Inflammatory macrophage (primary cell): ENCODE measurements around the gene CCDC196.

ENCODE experiments used
- DNase-seq, 2 donors: peaks; one replicate each; pipeline ENCODE4 v3.0.0-alpha.2; 2020 to 2022
- total RNA-seq, 18 experiments: gene quantifications; one replicate each; lab custom pipeline; 2026; ENCODE audit warnings: mixed read lengths in 6 of 18, inconsistent platforms in 2 of 18; lab: John Stamatoyannopoulos, UW

Gene CCDC196, protein sequence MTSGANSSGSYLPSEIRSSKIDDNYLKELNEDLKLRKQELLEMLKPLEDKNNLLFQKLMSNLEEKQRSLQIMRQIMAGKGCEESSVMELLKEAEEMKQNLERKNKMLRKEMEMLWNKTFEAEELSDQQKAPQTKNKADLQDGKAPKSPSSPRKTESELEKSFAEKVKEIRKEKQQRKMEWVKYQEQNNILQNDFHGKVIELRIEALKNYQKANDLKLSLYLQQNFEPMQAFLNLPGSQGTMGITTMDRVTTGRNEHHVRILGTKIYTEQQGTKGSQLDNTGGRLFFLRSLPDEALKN
- total RNA-seq, result 0 to 0.16 (median 0) reads per million in 18 experiments

GRCh38 chr14:66485910-66486421 is at the start of gene CCDC196:
CCDC196 (plus strand) TSS chr14:66486371; CDS start chr14:66486503, 132 bp downstream.
- no peak for DNase-seq

DNA sequence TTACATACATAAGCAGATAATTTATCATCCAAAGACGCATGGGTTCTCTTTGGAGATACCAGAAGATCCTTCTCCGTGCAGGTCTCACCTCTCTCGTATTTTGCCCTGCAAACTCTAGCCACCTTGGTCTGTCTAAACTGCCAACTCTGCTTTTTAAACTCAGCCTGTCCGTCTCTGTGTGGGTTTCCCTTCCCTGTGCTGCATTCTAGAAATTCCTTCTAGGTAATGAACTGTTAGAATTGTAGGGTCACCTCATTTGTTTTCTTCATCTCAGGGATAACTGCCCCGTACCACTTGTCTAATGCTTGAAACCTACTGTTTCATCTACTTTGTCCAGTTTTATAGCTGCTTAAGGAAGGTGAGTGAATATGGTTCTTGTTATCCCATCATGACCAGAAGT is 45.4 kb upstream of the CCDC196 start:
- DNase-seq, result no peak

DNA sequence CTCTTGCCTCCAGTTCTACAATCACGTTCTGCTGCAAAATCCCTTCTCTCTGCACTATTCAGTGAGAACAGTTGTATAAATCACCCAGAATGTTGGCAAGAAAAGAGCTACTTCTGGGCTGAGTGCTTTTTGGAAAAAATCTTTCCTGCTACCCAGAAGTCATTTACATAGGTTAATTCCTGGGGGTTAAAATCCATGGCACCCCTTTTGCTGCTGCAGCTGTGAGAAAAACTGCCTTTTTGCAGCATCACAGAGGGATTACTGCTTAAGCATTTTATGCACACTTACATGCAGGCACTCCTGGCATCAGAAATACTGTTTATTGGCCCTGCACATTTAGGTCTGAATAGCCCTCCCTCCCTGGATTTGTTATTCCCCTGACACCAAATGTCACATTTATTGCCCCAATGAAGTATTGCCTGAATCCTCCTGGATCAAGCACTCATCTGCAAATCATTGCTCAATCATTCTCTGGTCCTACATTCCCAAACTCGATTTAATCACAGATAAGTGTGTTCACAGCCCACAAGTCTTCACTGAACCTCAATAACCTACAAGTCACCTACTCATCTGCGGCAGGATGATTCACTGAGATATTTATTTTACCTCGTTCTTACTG is 43.1 kb upstream of the CCDC196 start:
- no peak for DNase-seq

- no peak for DNase-seq
These were observed 42.4 kb upstream of the CCDC196 start for GRCh38 chr14:66443785-66444184.

DNA sequence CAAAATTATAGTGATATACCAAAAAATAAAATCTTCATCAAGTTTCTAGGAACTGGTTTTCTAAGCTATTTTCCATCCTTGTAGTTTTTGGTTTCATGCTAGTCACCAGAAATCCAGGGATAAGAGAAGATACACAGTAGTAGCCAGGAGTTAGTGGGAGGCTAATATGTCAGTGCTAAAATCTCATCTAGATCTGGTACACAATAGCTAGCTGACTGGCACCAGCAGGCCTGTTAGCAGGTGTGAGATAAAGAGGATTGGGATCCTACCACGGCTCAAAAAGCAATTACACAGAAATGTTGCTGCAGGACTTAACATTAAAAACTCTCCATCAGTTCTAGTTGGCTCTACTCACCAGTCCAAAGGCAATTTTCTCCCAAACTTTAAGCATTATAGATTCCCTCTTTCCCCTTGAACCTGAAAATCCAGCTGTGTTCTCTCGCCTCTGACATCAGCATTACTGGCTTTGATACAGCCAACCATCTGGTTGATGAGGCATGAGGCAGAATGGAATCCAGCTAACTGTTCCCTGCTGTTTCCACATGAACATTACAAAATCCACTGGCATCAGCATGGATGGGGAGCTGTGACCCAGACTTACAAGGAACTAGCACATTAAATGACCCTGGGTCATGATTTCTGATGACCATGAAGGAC is 41.8 kb upstream of the CCDC196 start:
- no peak for DNase-seq

DNA sequence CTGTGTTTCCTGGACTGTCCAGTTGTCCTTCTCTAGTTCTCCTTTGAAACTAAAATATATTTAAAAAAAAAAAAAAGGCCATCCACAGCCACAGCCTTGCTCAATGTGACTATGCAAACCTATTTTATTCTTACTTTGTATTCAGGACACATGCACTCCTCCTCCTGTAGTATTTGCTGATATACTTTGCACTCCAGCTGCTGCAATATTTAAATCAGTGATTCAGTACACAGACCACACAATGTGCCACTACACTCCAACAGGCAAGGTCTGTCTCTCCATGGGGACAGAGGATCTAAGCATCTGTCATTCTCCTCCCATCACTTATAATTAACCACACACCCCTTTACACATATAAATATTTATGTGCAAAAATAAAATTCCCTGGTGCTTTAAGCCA is 40.2 kb upstream of the CCDC196 start:
- DNase-seq, result no peak

DNA sequence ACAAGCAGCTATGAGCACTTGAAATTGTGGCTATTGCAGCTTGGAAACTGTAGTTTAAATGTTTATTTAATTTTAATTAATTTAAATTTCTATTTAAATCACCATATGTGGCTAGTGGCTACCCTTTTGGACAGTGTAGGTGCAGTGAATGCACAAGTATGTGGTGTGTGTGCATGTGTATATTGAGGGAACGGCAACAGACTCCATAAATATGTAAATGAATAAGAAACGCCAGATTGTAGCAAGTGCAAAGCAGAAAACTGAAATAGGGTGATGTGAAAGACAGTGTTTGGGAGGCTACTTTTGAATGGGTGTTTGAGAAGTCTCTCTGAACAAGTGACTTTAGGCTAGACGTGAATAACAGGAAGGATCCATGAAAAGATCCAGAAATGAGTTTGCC is 32.7 kb upstream of the CCDC196 start:
- no peak for DNase-seq

DNA sequence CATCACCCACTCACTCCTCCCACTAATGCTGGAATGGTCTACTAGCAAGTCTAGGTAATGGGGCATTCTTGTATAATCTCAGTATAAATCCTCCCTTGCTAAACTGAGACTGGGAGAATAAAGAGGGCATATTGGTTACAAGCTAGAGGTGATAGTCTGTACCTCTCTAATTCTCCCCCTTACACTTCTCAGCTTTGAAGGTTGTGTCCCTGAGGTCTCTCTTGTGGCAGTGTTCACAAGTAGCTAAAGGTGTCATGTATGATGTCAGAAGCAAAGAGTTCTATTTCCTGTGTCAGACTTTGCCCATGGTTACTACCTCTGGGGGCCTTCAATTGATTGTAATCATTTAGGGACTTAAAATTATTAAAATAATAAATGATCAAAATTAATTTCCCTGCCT is 26.6 kb upstream of the CCDC196 start:
- no peak for DNase-seq

GRCh38 chr14:66464261-66464660 is 21.9 kb upstream of the CCDC196 start:
- DNase-seq, result no peak

DNA sequence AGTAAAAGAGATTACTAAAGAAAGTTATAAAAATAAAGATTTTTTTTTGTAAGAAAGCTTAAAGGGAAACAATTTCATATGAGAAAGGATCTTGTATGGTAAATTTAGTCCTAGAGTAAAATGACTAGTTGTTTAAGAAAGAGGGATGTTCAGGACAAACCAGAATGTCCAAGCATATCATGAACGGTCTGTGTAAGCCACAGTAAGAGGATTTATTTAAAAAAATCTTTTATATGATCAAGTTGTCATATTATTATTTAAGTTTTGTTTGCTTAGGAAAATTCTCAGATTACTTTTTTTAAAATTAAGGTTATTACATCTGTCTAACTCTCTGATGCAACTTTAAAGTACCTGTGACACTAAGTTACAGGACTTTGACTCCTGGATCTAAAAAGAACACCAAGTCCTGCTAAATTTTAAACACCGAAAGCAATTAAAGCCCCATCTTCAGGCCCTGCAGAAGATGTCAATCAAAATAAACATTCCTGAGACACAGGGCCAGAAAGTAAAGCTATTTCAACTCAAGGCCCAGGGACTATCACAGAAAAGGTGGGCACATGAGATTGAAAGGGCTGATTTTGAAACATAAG is 17.3 kb upstream of the CCDC196 start:
- DNase-seq, result no peak

DNA sequence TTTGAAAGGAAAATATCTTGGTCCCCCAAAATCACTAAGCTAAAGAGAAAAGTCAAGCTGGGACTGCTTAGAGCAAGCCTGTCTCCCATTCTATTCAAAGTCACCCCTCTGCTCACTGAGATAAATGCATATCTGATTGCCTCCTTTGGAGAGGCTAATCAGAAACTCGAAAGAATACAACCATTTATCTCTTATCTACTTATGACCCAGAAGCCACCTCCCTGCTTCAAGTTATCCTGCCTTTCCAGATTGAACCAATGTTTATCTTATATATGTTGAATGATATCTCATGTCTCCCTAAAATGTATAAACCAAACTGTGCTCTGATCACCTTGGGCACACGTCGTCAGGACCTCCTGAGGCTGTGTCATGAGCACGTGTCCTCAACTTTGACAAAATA is 14.6 kb upstream of the CCDC196 start:
- no peak for DNase-seq

DNA sequence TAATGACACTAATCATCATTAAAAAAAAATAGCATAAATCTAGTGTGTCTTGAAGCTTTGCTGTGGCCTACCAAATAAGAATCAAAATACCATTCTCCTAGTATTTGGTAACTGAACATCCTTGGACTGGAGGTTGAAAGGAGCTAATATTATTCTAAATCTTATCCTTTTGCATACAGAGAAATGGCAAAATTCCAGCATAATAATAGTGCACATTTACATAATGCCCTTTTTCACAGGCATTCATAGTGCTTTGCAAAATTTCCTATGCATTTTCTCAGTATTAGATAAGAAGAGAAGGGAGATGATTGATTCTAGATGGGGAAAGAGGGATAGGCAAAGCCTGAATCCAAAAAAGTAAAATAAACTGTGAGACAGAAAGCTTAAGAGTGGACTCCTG is 13.9 kb upstream of the CCDC196 start:
- no peak for DNase-seq

DNA sequence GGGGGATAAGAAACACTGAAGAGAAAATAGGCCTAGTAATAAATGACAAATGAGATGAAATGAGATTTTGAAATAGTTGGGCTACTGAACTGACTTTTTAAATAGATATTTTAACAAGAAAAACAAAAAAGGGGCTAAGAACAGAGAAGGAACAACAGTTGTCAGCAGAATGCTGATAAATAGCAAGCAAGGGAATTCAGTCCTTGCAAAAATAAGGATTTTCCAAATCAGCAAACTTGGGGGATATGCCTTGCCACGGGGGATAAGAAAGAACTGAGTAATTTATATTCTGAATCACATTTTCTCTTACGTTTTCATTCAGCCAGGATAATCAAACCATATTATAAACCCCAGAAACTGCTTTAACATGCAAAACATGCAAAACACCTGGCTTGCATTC is 12.9 kb upstream of the CCDC196 start:
- no peak for DNase-seq

- DNase-seq, result no peak
These were observed 9.2 kb upstream of the CCDC196 start for GRCh38 chr14:66476964-66477363.

DNA sequence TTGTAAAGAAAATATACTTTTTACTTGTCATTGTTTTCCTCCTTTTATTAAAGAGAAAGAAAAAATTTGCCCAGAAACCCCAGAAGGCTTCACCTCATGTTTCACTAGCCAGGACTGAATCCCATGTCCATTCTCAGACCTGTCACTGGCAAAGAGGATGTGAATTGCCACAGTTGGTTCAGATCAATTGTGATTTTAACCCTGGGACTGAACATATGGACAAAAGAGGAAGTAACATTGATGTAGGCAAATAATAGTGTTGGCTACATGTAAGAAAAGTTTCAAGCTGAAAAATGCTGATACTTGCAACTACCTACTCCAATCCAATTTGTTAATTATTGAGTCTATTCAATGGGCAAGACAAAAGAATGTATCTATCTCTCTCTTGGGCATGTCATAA is 8.6 kb upstream of the CCDC196 start:
- DNase-seq, result no peak

DNA sequence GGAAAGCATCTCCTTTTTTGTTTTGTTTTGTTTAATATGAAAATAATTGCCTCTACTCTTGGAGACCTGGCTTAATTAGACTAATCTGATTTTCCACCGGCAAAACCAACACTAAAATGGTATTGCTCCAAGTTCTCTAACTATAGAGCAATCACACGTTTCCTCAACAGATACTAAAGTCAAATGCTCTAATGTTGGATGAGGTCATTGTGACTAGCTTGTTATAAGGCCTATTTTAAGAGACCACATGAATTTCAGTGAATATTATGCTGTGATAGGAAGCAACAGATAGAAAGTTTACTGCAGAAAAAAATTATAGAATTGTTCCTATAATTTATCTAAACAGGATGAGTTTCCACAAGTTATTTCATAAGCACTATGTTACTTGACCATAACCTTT is 3.3 kb upstream of the CCDC196 start:
- no peak for DNase-seq

GRCh38 chr14:66483322-66483721 is 2.8 kb upstream of the CCDC196 start:
- no peak for DNase-seq

DNA sequence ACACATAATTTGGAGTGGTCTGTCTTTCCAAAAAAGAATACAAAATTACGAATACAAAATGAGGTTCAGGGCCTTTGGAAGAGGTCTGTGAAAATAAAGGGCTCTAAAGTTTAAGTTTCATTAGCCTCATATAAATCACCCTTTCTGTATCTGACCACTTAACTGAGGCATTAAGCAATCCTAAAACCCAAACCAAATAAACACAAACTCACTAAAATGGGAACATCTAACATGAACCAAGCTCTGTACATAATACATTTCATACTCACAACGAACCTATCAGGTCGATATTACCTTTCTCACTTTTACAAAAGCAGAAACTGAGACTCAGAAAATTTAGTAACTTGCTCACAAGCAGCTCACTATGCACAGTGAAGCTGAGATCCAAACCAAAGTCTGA is 1.1 kb upstream of the CCDC196 start:
- DNase-seq, result no peak

DNA sequence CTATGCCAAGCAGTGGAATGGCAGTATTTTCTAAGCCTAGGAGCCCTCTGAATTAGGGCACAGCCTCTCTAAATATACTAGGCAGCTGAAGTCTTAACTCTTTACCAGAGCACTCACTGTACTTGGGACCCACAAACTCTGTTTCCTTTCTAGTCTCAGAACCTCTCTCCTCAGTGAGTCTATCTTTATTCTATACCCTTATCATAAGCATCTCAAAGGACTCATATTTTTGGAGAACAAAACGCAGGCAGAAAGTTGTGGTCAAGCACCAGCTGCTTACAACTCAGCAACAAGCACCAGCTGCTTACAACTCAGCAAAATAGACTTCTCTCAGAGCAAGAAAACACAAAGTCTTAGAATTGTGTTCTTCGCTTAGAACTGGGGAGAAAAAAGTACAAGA is 993 bp downstream of the CCDC196 start:
- DNase-seq, result no peak

- DNase-seq, result no peak
These were observed 4.3 kb downstream of the CCDC196 start for GRCh38 chr14:66490143-66491111.

- DNase-seq, result no peak
These were observed 7.6 kb downstream of the CCDC196 start for GRCh38 chr14:66493750-66494149.
